Mononuclear cell (primary cell): ENCODE measurements around the gene SCARF2. TPM values are rescaled to one million over a fixed set of nuclear protein-coding genes. Genes with fewer than 3 reads are reported as not detected.
"Not testable (repeated sequence)": the region's sequence is repeated elsewhere in the genome, so short reads cannot be mapped to it uniquely, and the experiment has no call there.

Experiments used
- H3K27me3 ChIP-seq: 2 replicates; pipeline ENCODE4 v1.6.0; 2011; ENCODE audit warnings: low read length, control low read depth; ENCODE audit not compliant: insufficient read depth
- H3K4me1 ChIP-seq: 2 replicates; pipeline ENCODE4 v1.5.1; 2011; ENCODE audit warnings: mild to moderate bottlenecking, low read length, control low read depth; ENCODE audit not compliant: insufficient read depth
- H3K4me3 ChIP-seq: 2 replicates; pipeline ENCODE4 v1.5.1; 2011; ENCODE audit warnings: mild to moderate bottlenecking, low read length, moderate library complexity
- H3K9me3 ChIP-seq: 2 replicates; pipeline ENCODE4 v1.5.1; 2011; ENCODE audit warnings: low read depth, mild to moderate bottlenecking, control low read depth, low read length
- total RNA-seq: library from RNA; depleted of rRNA; stranded (reverse); fragments of >200 nt; gene quantifications from one replicate; pipeline ENCODE4 v1.2.3, GENCODE V29; 2012

Gene SCARF2
- total RNA-seq, 1 donor, result 1.6 TPM

GRCh38 chr22:20391222-20391621 is 46.4 kb downstream of the SCARF2 start:
- Histone ChIP-seq H3K4me1 (peaks cover 30% of the 10 kb centered on the region), H3K4me3 (no peak overlapping the region), H3K9me3 (no peaks in the 10 kb centered on the region), H3K27me3 (no peaks in the 10 kb centered on the region)

- Histone ChIP-seq H3K27me3 (no peaks in the 10 kb centered on the region), H3K4me3 (no peak overlapping the region), H3K9me3 (no peaks in the 10 kb centered on the region), H3K4me1 (peaks cover 23% of the 10 kb centered on the region)
Observed at GRCh38 chr22:20390394-20390907, 47.2 kb downstream of the SCARF2 start.

DNA sequence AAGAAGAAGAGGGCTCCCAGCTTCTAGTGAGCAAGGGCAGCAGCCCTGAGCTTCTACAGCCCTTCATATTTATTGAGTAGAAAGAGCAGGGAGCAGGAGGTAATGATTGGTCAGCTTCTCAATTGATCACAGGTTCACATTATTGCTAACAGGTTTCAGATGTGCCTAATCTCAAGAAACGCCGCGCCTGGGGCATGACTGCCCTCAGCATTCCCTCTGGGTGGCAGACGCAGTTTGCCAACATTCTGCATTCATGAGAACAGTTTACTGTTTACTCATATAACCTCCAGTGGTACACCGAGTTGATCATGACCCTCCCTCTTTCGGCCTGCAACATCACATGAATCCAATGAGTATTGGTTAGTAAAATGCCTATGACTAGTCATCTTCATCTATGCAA is 48.3 kb downstream of the SCARF2 start:
- no peaks in the 10 kb centered on the region for H3K9me3 ChIP-seq
- H3K27me3 ChIP-seq, result no peaks in the 10 kb centered on the region
- H3K4me3 ChIP-seq, result no peak overlapping the region
- H3K4me1 ChIP-seq, result peaks cover 11% of the 10 kb centered on the region

DNA sequence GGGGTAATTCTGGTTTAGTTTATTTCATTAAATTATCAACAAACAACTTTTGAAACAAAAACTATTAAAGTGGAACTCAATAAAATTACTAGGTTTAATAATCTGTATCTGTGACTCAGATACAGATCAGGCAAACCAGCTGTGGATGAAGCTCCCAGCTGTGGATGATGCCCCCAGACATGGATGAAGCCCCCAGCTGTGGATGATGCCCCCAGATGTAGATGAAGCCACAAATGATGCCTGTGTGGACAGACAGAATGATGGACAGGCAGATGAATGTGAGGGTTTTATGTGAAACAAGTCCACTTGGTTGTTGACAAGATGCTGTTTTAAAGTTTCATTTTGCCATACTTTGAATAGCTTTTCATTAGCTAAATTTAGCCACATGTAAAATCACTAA is 49.4 kb downstream of the SCARF2 start:
- H3K9me3 ChIP-seq, result no peaks in the 10 kb centered on the region

GRCh38 chr22:20386972-20387371 is 50.7 kb downstream of the SCARF2 start:
- Histone ChIP-seq H3K4me3 (no peak overlapping the region), H3K27me3 (no peaks in the 10 kb centered on the region), H3K9me3 (no peaks in the 10 kb centered on the region), H3K4me1 (no peaks in the 10 kb centered on the region)

More for the DNA sequence above, 49.4 kb downstream of the SCARF2 start:
- Histone ChIP-seq H3K27me3 (no peaks in the 10 kb centered on the region), H3K4me1 (peaks cover 3% of the 10 kb centered on the region), H3K4me3 (no peak overlapping the region)

- Histone ChIP-seq H3K27me3 (no peaks in the 10 kb centered on the region), H3K9me3 (no peaks in the 10 kb centered on the region), H3K4me1 (no peaks in the 10 kb centered on the region), H3K4me3 (no peak overlapping the region)
Observed at GRCh38 chr22:20386336-20386735, 51.3 kb downstream of the SCARF2 start.

GRCh38 chr22:20384865-20385264 is 52.8 kb downstream of the SCARF2 start:
- Histone ChIP-seq H3K27me3 (no peaks in the 10 kb centered on the region), H3K4me3 (no peak overlapping the region), H3K4me1 (no peaks in the 10 kb centered on the region), H3K9me3 (no peaks in the 10 kb centered on the region)

GRCh38 chr22:20384171-20384570 is 53.5 kb downstream of the SCARF2 start:
- Histone ChIP-seq H3K9me3 (no peaks in the 10 kb centered on the region), H3K4me1 (no peaks in the 10 kb centered on the region), H3K4me3 (no peak overlapping the region), H3K27me3 (no peaks in the 10 kb centered on the region)

DNA sequence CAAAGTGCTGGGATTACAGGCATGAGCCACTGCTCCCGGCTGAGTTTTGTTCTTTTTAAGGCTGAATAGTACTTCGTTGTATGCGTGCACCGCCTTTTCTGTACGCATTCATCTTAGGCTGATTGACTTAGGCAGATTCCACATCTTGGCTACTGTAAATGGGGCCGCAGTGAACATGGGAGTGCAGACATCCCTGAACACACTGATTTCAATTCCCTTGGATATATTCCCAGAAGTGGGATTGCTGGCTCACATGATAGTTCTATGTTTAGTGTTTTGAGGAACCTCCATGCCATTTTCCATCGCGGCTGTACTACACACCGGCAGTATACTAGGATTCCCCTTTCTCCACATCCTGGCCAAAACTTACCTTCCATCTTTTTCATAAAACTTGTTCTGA is 54.1 kb downstream of the SCARF2 start:
- H3K4me1 ChIP-seq, result no peaks in the 10 kb centered on the region
- no peak overlapping the region for H3K4me3 ChIP-seq
- no peaks in the 10 kb centered on the region for H3K27me3 ChIP-seq
- no peaks in the 10 kb centered on the region for H3K9me3 ChIP-seq

GRCh38 chr22:20380486-20380885 is 57.1 kb downstream of the SCARF2 start:
- no peaks in the 10 kb centered on the region for H3K27me3 ChIP-seq
- H3K4me3 ChIP-seq, result no peak overlapping the region
- H3K9me3 ChIP-seq, result no peaks in the 10 kb centered on the region
- H3K4me1 ChIP-seq, result no peaks in the 10 kb centered on the region

GRCh38 chr22:20378684-20379083 is 58.9 kb downstream of the SCARF2 start:
- H3K27me3 ChIP-seq, H3K4me1 ChIP-seq, H3K4me3 ChIP-seq, H3K9me3 ChIP-seq: not testable (repeated sequence)

DNA sequence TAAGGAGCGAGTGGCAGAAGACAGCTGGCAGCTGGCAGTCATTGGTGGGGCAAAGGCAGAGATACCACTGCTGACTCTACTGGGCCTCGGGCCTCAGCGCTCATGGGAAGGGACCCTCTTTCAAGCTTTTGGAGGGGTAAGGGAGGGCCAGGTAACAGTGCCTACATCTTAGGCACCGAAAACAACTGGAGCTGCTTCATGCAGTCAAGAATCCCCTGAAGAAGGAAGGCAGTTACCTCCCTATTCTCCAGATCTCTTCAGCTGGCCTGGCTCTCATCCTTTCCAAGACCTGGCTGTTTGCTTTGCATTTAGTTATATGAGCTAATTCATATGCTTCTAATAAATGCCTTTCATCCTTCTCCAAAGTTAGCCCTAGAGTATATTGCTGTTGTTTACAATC is 59.5 kb downstream of the SCARF2 start:
- H3K4me3 ChIP-seq, result no peak overlapping the region
- H3K4me1 ChIP-seq, result no peaks in the 10 kb centered on the region
- no peaks in the 10 kb centered on the region for H3K27me3 ChIP-seq
- H3K9me3 ChIP-seq, result no peaks in the 10 kb centered on the region

- H3K4me1 ChIP-seq, H3K4me3 ChIP-seq, H3K9me3 ChIP-seq, H3K27me3 ChIP-seq: not testable (repeated sequence)
Observed at GRCh38 chr22:20376983-20377382, 60.6 kb downstream of the SCARF2 start.

DNA sequence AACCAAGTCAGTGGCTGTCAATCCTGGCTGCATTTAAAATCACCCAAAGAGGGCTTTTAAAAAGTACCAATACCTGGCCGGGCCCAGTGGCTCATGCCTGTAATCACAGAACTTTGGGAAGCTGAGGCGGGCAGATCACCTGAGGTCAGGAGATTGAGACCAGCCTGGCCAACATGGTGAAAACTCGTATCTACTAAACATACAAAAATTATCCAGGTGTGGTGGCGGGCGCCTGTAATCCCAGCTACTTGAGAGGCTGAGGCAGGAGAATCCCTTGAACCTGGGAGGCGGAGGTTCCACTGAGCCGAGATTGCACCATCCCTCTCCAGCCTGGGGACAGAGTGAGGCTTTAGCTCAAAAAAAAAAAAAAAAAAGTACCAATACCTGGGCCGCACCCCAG is 61.3 kb downstream of the SCARF2 start:
- H3K9me3 ChIP-seq, H3K27me3 ChIP-seq, H3K4me3 ChIP-seq, H3K4me1 ChIP-seq: not testable (repeated sequence)
